Measurements from ENCODE around the gene CENPV.
"Not testable (repeated sequence)": the region's sequence is repeated elsewhere in the genome, so short reads cannot be mapped to it uniquely, and the experiment has no call there.

The CENPV gene

DNA sequence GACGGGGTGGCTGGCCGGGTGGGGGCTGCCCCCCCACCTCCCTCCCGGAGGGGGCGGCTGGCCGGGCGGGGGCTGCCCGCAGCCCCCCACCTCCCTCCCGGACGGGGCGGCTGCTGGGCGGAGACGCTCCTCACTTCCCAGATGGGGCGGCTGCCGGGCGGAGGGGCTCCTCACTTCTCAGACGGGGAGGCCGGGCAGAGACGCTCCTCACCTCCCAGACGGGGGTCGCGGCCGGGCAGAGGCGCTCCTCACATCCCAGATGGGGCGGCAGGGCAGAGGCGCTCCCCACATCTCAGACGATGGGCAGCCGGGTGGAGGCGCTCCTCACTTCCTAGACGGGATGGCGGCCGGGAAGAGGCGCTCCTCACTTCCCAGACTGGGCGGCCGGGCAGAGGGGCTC, 41.2 kb downstream of the CENPV start:
- not testable (repeated sequence) for DNase-seq

GRCh38 chr17:16306211-16306610, 47.1 kb downstream of the CENPV start:
- no peak for DNase-seq

GRCh38 chr17:16304830-16305229, 48.4 kb downstream of the CENPV start:
- no peak for DNase-seq

GRCh38 chr17:16302856-16303255, 50.4 kb downstream of the CENPV start:
- no peak for DNase-seq

GRCh38 chr17:16301963-16302855, 51.1 kb downstream of the CENPV start:
- no peak for DNase-seq

DNA sequence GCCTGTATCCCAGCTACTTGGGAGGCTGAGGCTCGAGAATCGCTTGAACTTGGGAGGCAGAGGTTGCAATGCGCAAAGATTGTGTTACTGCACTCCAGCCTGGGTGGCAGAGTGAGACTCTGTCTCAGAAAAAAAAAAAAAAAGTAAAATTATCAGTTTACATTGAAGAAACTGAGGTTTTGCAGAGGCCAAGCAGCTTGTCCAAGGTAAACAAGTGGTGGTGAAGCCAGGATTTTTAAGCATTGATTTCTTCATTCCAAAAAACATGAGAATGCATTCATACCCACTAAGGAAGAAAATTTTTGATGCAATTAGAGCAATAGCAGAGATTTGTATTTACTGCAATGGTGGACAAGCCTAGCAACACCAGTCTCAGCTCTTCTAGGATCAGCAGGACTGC, 52.7 kb downstream of the CENPV start:
- no peak for DNase-seq

DNA sequence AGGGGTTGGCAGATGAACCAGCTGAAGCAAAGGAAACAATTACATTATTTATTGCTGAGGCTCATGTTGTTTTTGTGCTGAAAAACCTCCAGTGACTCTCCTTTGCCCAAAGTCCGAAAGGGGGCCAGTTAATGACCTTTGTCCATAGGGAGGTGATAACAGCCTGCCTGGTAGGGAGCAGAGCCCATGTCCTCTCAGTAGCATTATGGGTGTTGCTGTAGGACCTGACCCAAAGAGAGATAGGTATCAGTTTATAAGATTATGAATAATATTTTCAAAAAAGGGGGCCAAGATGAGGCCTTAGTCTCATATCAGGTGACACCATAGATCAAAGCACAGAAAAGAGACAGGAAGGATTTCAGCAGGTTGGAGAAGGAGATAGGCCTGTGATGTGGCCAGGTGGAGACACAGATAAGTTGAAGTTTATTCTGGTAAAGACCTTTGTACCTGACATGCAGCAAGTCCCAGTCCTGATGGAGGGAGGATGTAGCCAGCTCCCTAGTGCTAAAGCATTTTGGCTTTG, 55.1 kb downstream of the CENPV start:
- no peak for DNase-seq

DNA sequence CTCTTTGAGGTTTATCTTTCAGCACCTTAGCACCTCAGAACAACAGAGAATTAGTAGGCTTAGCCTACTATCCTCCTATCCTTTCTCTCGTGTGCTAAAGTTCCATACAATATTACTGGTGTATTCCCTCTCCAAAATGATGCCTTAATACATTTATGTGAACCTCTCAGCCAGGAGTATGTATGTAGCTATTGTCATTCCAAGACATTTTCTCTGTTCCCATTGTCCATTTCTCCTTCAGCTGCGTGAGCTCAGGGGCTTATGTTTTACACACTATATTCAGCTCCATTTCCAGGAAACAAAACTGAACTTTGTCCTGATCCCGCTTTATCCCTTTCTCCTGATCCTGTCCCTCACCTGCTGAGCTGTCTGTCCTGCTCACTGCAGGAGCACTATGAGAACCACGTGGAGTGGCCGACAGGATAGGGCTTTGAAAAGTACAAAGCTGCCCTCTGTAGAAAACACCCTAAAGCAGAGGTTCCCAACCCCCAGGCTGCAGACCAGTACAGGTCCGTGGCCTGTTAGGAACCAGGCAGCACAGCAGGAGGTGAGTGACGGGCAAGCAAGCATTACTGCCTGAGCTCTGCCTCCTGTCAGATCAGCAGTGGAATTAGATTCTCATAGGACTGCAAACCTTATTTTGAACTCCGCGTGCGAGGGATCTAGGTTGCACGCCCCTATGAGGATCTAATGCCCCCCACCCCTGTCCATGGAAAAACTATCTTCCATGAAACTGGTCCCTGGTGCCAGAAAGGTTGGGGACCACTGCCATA, 55.7 kb downstream of the CENPV start:
- no peak for DNase-seq

DNA sequence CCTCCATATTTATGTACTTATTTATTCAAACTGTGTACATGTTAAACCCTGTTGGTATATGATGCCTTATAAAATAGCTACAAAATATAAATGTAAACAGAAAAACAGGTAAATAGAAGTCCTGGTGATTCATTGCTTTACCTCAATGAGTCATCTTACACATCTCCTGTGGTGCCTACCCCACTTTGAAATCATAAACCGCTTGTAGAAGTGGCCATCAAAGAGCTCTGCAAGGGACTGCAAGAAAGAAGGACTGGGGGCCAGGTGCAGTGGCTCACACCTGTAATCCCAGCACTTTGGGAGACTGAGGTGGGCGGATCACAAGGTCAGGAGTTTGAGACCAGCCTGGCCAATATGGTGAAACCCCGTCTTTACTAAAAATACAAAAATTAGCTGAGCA, 57.2 kb downstream of the CENPV start:
- not testable (repeated sequence) for DNase-seq

GRCh38 chr17:16294560-16294959, 58.7 kb downstream of the CENPV start:
- no peak for DNase-seq

DNA sequence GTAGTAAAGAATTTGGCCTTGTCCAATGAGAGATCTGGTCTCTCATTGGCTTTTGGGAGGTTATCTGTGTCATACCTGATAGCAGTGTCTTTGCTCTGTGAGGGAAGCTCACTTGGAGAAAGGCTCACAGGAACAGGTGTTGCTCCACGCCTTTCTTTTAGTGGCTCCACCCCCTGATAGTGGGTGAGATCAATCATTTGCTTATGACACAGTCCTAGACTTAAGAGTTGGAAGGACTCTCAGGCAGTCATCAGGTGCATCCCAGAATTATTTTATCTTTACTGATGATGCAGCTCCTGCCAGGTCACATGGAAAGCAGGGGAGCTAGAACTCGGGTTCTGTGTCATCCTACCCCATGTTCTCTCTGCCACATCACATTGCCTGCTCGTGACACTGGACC, 59.3 kb downstream of the CENPV start:
- DNase-seq, result no peak
